Measurements from ENCODE around the gene PARL.

DNA sequence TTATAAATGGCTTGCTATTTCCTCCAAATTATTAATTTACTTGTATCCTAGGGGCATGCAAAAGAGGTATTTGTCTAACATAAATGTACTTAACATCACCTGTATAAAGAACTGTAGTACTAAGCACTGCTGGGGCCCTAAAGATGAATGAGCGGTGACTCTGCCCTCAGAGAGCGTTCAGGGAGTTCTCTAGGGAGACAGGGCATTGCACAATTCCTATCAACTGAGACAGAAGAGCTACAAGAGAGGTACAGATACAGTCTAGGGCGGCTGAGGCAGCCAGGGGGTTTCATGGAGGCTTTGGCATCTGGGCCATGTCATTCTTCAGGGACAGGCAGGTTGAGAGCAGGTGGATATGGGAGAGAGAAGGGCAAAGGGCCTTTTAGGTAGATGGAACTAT, 39.9 kb upstream of the PARL start:
- no peak for TF ChIP-seq TCF12 (IDR thresholded peaks at IDR 0.05)
- TF ChIP-seq, protein P1, sequence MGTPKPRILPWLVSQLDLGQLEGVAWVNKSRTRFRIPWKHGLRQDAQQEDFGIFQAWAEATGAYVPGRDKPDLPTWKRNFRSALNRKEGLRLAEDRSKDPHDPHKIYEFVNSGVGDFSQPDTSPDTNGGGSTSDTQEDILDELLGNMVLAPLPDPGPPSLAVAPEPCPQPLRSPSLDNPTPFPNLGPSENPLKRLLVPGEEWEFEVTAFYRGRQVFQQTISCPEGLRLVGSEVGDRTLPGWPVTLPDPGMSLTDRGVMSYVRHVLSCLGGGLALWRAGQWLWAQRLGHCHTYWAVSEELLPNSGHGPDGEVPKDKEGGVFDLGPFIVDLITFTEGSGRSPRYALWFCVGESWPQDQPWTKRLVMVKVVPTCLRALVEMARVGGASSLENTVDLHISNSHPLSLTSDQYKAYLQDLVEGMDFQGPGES (IDR thresholded peaks at IDR 0.05; ENCODE audit: low read depth, low read length) = no peak
- no peak for TF ChIP-seq POLR2AphosphoS5 (IDR thresholded peaks at IDR 0.05; ENCODE audit: low read depth, low read length)
- TF ChIP-seq SIN3A (IDR thresholded peaks at IDR 0.05; ENCODE audit: borderline replicate concordance, low read depth, low read length) = no peak
- no peak for TF ChIP-seq TAF1 (IDR thresholded peaks at IDR 0.05; ENCODE audit: borderline replicate concordance, low read depth, low read length)
- no peak for TF ChIP-seq EZH2phosphoT487 (IDR thresholded peaks at IDR 0.05; ENCODE audit: borderline replicate concordance, low read depth)
- TF ChIP-seq MXI1 (IDR thresholded peaks at IDR 0.05; ENCODE audit: low read depth, low read length) = no peak
- TF ChIP-seq MAX (IDR thresholded peaks at IDR 0.05; ENCODE audit: low read depth) = no peak
- TF ChIP-seq, protein P2, sequence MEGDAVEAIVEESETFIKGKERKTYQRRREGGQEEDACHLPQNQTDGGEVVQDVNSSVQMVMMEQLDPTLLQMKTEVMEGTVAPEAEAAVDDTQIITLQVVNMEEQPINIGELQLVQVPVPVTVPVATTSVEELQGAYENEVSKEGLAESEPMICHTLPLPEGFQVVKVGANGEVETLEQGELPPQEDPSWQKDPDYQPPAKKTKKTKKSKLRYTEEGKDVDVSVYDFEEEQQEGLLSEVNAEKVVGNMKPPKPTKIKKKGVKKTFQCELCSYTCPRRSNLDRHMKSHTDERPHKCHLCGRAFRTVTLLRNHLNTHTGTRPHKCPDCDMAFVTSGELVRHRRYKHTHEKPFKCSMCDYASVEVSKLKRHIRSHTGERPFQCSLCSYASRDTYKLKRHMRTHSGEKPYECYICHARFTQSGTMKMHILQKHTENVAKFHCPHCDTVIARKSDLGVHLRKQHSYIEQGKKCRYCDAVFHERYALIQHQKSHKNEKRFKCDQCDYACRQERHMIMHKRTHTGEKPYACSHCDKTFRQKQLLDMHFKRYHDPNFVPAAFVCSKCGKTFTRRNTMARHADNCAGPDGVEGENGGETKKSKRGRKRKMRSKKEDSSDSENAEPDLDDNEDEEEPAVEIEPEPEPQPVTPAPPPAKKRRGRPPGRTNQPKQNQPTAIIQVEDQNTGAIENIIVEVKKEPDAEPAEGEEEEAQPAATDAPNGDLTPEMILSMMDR (IDR thresholded peaks at IDR 0.05) = no peak
- no peak for TF ChIP-seq RFX5 (IDR thresholded peaks at IDR 0.05; ENCODE audit: low read length)
- no peak for TF ChIP-seq EP300 (IDR thresholded peaks at IDR 0.05; ENCODE audit: borderline replicate concordance in 1 of 2, low read depth in 1 of 2, low read length in 1 of 2)
- TF ChIP-seq, protein P3, sequence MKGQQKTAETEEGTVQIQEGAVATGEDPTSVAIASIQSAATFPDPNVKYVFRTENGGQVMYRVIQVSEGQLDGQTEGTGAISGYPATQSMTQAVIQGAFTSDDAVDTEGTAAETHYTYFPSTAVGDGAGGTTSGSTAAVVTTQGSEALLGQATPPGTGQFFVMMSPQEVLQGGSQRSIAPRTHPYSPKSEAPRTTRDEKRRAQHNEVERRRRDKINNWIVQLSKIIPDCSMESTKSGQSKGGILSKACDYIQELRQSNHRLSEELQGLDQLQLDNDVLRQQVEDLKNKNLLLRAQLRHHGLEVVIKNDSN (IDR thresholded peaks at IDR 0.05; ENCODE audit: borderline replicate concordance, low read depth) = no peak

All from SK-N-SH (cell line).